Skeletal muscle tissue (tissue), 4 donors: ENCODE measurements around the gene ZFYVE21. TPM values are rescaled to one million over a fixed set of nuclear protein-coding genes. Genes with fewer than 3 reads are reported as not detected.

Experiments used
- H3K27ac ChIP-seq: one replicate; pipeline ENCODE4 v1.7.0; 2013; ENCODE audit warnings: mild to moderate bottlenecking, low read depth, low read length, inconsistent platforms
- H3K27me3 ChIP-seq, 3 donors: one replicate each; pipeline ENCODE4 v1.7.0; 2013; ENCODE audit warnings: low read length in 3 of 3; ENCODE audit not compliant: control insufficient read depth in 3 of 3, insufficient read depth in 3 of 3
- H3K36me3 ChIP-seq, 3 donors: one replicate each; pipeline ENCODE4 v1.7.0; 2013; ENCODE audit warnings: low read length in 3 of 3; ENCODE audit not compliant: control insufficient read depth in 3 of 3, insufficient read depth in 3 of 3
- H3K4me1 ChIP-seq, 3 donors: one replicate each; pipeline ENCODE4 v1.7.0; 2013; ENCODE audit warnings: low read length in 3 of 3, mild to moderate bottlenecking in 3 of 3; ENCODE audit not compliant: control insufficient read depth in 3 of 3, insufficient read depth in 3 of 3
- H3K4me3 ChIP-seq, 3 donors: one replicate each; pipeline ENCODE4 v1.7.0; 2013; ENCODE audit warnings: low read length in 3 of 3
- H3K9ac ChIP-seq, 3 donors: one replicate each; pipeline ENCODE4 v1.7.0; 2013; ENCODE audit warnings: low read length in 3 of 3, mild to moderate bottlenecking in 3 of 3, moderate library complexity in 2 of 3, low read depth in 1 of 3
- H3K9me3 ChIP-seq, 3 donors: one replicate each; pipeline ENCODE4 v1.7.0; 2013; ENCODE audit warnings: low read length in 3 of 3; ENCODE audit not compliant: control insufficient read depth in 3 of 3
- total RNA-seq: library from RNA; depleted of rRNA; stranded (reverse); fragments of >200 nt; gene quantifications from one replicate; pipeline ENCODE4 v1.2.3, GENCODE V29; 2014
- donor health status: Osteomylitis.

The ZFYVE21 gene
- total RNA-seq, 1 donor from 2014 or later = 31.3 TPM

GRCh38 chr14:103735022-103735421 lies 19.4 kb downstream of the ZFYVE21 start:
- peaks cover 10 to 30% (median 27%) of the 10 kb centered on the region in 3 donors for H3K4me1 ChIP-seq
- H3K27me3 ChIP-seq = no peaks in the 10 kb centered on the region
- H3K36me3 ChIP-seq = peaks cover 38 to 54% (median 47%) of the 10 kb centered on the region in 3 donors
- no peak overlapping the region for H3K27ac ChIP-seq
- H3K4me3 ChIP-seq = no peak overlapping the region
- H3K9ac ChIP-seq = peak overlapping the region in 1 of 3 donors; percentile 16
- H3K9me3 ChIP-seq = no peaks in the 10 kb centered on the region

GRCh38 chr14:103735439-103735814 lies 19.8 kb downstream of the ZFYVE21 start:
- Histone ChIP-seq H3K9ac (peak overlapping the region in 1 of 3 donors; percentile 16), H3K36me3 (peaks cover 36 to 50% (median 45%) of the 10 kb centered on the region in 3 donors)

GRCh38 chr14:103735815-103736545 lies 20.4 kb downstream of the ZFYVE21 start:
- H3K9me3 ChIP-seq = no peaks in the 10 kb centered on the region
- peak overlapping the region in 2 of 3 donors; percentile 20 to 45 for H3K9ac ChIP-seq
- no peaks in the 10 kb centered on the region for H3K27me3 ChIP-seq
- peaks cover 37 to 48% (median 46%) of the 10 kb centered on the region in 3 donors for H3K36me3 ChIP-seq
- H3K27ac ChIP-seq = no peak overlapping the region
- H3K4me1 ChIP-seq = peaks cover 7 to 21% (median 18%) of the 10 kb centered on the region in 3 donors
- H3K4me3 ChIP-seq = no peak overlapping the region

More at GRCh38 chr14:103735439-103735814, 19.8 kb downstream of the ZFYVE21 start:
- no peak overlapping the region for H3K4me3 ChIP-seq
- H3K27ac ChIP-seq = no peak overlapping the region
- no peaks in the 10 kb centered on the region for H3K9me3 ChIP-seq
- H3K4me1 ChIP-seq = peaks cover 7 to 26% (median 22%) of the 10 kb centered on the region in 3 donors
- H3K27me3 ChIP-seq = no peaks in the 10 kb centered on the region

GRCh38 chr14:103736546-103737431 lies 21.2 kb downstream of the ZFYVE21 start:
- H3K4me3 ChIP-seq = peak overlapping the region in 1 of 3 donors; percentile 14
- no peak overlapping the region for H3K27ac ChIP-seq
- no peaks in the 10 kb centered on the region for H3K27me3 ChIP-seq
- no peaks in the 10 kb centered on the region for H3K9me3 ChIP-seq
- peak overlapping the region in 2 of 3 donors; percentile 20 to 45 for H3K9ac ChIP-seq
- H3K4me1 ChIP-seq = peaks cover 7 to 21% (median 18%) of the 10 kb centered on the region in 3 donors
- H3K36me3 ChIP-seq = peaks cover 44 to 49% (median 45%) of the 10 kb centered on the region in 3 donors

GRCh38 chr14:103737432-103738045 lies 21.9 kb downstream of the ZFYVE21 start:
- Histone ChIP-seq H3K27ac (no peak overlapping the region), H3K36me3 (peaks cover 40 to 47% (median 43%) of the 10 kb centered on the region in 3 donors), H3K9ac (no peak overlapping the region), H3K4me1 (peaks cover 7 to 21% (median 18%) of the 10 kb centered on the region in 3 donors), H3K4me3 (no peak overlapping the region), H3K9me3 (no peaks in the 10 kb centered on the region), H3K27me3 (no peaks in the 10 kb centered on the region)

- H3K27ac ChIP-seq = no peak overlapping the region
- H3K4me1 ChIP-seq = peaks cover 7 to 21% (median 18%) of the 10 kb centered on the region in 3 donors
- no peak overlapping the region for H3K9ac ChIP-seq
- H3K27me3 ChIP-seq = no peaks in the 10 kb centered on the region
- no peaks in the 10 kb centered on the region for H3K9me3 ChIP-seq
- H3K36me3 ChIP-seq = peaks cover 34 to 41% (median 38%) of the 10 kb centered on the region in 3 donors
- H3K4me3 ChIP-seq = no peak overlapping the region
Measured at GRCh38 chr14:103738166-103738565, 22.6 kb downstream of the ZFYVE21 start.

GRCh38 chr14:103738701-103739451 lies 23.3 kb downstream of the ZFYVE21 start:
- no peaks in the 10 kb centered on the region for H3K27me3 ChIP-seq
- H3K4me1 ChIP-seq = peaks cover 7 to 21% (median 18%) of the 10 kb centered on the region in 3 donors
- H3K27ac ChIP-seq = no peak overlapping the region
- no peak overlapping the region for H3K4me3 ChIP-seq
- peak overlapping the region in 1 of 3 donors; percentile 13 for H3K9ac ChIP-seq
- peaks cover 28 to 34% (median 34%) of the 10 kb centered on the region in 3 donors for H3K36me3 ChIP-seq
- H3K9me3 ChIP-seq = no peaks in the 10 kb centered on the region

- Histone ChIP-seq H3K27me3 (no peaks in the 10 kb centered on the region), H3K36me3 (peaks cover 27 to 31% (median 30%) of the 10 kb centered on the region in 3 donors), H3K4me3 (no peak overlapping the region), H3K9me3 (no peaks in the 10 kb centered on the region), H3K27ac (no peak overlapping the region), H3K4me1 (peaks cover 7 to 20% (median 18%) of the 10 kb centered on the region in 3 donors), H3K9ac (no peak overlapping the region)
Measured at GRCh38 chr14:103739466-103739792, 23.8 kb downstream of the ZFYVE21 start.

- no peak overlapping the region for H3K27ac ChIP-seq
- H3K27me3 ChIP-seq = no peaks in the 10 kb centered on the region
- H3K4me1 ChIP-seq = peaks cover 7 to 18% (median 17%) of the 10 kb centered on the region in 3 donors
- no peaks in the 10 kb centered on the region for H3K9me3 ChIP-seq
- no peak overlapping the region for H3K4me3 ChIP-seq
- H3K36me3 ChIP-seq = peaks cover 27 to 32% (median 31%) of the 10 kb centered on the region in 3 donors
- no peak overlapping the region for H3K9ac ChIP-seq
Measured at GRCh38 chr14:103739793-103740501, 24.3 kb downstream of the ZFYVE21 start.
